Upper lobe of right lung (tissue), 1 donor: ENCODE measurements around the gene FEM1B. TPM values are rescaled to one million over a fixed set of nuclear protein-coding genes. Genes with fewer than 3 reads are reported as not detected.

Experiments used
- ATAC-seq: fragments of 200-7000 bp; cut with Tn5 transposase; one replicate; pipeline ENCODE4 v1.9.1; 2020; ENCODE audit warnings: mild to moderate bottlenecking, moderate library complexity
- DNase-seq: peaks from one replicate; pipeline ENCODE4 v3.0.0-alpha.2; 2020
- H3K27ac ChIP-seq: fragments of 200-600 bp; one replicate; pipeline ENCODE4 v1.8.0; 2022
- H3K27me3 ChIP-seq: fragments of 200-600 bp; one replicate; pipeline ENCODE4 v1.8.0; 2022; ENCODE audit warnings: mild to moderate bottlenecking
- H3K36me3 ChIP-seq: fragments of 200-600 bp; one replicate; pipeline ENCODE4 v1.8.0; 2022
- H3K4me1 ChIP-seq: fragments of 200-600 bp; one replicate; pipeline ENCODE4 v1.8.0; 2022
- H3K4me3 ChIP-seq: fragments of 200-600 bp; one replicate; pipeline ENCODE4 v1.8.0; 2022; ENCODE audit warnings: mild to moderate bottlenecking
- H3K9me3 ChIP-seq: fragments of 200-600 bp; one replicate; pipeline ENCODE4 v1.8.0; 2022
- intact Hi-C: fragments of 100-400 bp; cut with DNase I; formaldehyde crosslinking; loops from one replicate; pipeline ENCODE4 v1.11.0; 2022
- total RNA-seq: library from RNA; stranded (reverse); fragmentation: NEBNext Ultra II Directional; extraction: Animal tissue kit (Norgen Biotek cat#: 25700); gene quantifications from one replicate; pipeline ENCODE4 v1.2.1, GENCODE V29; 2021
- TF ChIP-seq, protein P1 (sequence below): fragments of 200-600 bp; IDR thresholded peaks from one replicate; pipeline ENCODE4 v1.8.0; 2022; ENCODE audit warnings: antibody characterized with exemption
- donor health status: DM: no; HTN: yes; CAD: no; lungs with severe emphysema.

The FEM1B gene
- total RNA-seq, 1 donor from 2014 or later: 42.3 TPM

DNA sequence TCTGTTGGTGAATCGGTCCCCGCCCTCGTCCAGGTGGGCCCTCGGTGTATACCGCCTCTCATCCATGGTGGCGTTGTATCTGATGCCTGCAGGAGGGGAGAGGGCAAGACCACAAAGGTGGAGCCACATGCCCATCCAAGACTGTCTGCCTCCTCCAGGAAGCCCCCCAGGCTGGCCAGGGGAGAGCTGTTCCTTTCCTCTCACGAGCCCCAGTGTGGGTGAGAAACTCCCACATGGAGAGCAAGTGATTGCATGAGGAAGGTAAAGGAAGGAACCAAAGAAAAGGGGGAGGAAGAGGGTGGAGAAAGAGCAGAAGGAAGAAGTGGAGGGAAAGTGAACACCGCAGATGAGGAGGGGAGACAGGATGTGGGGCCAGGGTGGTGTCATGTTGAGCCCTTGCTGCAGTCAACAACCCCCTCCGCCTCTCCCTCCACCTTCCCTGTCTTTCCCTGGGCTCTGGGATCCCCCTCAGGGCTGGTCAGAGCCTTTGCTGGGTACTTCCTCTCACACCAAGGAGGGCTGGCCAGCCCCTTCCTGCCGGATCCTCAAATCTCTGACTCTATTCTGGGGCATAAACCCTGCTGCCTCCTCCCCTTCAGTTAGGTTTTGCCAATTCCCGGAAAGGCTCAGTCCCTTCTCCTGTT is 49.3 kb downstream of the FEM1B start:
- TF ChIP-seq, protein P1, sequence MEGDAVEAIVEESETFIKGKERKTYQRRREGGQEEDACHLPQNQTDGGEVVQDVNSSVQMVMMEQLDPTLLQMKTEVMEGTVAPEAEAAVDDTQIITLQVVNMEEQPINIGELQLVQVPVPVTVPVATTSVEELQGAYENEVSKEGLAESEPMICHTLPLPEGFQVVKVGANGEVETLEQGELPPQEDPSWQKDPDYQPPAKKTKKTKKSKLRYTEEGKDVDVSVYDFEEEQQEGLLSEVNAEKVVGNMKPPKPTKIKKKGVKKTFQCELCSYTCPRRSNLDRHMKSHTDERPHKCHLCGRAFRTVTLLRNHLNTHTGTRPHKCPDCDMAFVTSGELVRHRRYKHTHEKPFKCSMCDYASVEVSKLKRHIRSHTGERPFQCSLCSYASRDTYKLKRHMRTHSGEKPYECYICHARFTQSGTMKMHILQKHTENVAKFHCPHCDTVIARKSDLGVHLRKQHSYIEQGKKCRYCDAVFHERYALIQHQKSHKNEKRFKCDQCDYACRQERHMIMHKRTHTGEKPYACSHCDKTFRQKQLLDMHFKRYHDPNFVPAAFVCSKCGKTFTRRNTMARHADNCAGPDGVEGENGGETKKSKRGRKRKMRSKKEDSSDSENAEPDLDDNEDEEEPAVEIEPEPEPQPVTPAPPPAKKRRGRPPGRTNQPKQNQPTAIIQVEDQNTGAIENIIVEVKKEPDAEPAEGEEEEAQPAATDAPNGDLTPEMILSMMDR: no peak
- peak; percentile 68 for ATAC-seq
- Histone ChIP-seq H3K9me3 (no peaks in the 10 kb centered on the region), H3K36me3 (no peaks in the 10 kb centered on the region), H3K27ac (no peak overlapping the region), H3K4me1 (no peaks in the 10 kb centered on the region), H3K27me3 (no peaks in the 10 kb centered on the region), H3K4me3 (no peak overlapping the region)
- DNase-seq: no peak
- intact Hi-C loops: no loop called here

DNA sequence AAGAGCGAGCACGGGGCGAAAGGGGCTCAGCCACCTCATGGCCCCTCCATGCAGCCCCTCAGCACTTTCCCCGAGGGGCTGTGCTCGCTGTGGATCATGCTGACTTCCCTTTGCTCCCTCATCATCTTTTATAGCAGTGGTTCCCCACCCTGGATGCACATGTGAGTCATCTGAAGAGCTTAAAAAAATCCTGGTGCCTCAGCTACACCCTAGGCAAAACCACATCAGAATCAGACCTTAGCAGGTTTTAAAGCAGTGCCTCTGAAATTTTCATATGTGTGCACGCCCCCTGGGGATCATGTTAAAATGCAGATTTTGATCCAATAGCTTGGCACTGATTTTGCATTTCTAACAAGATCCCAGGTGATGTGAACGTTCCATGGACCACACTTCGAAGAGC is 50.9 kb downstream of the FEM1B start:
- ATAC-seq: no peak
- TF ChIP-seq, protein P1: no peak
- Histone ChIP-seq H3K9me3 (no peaks in the 10 kb centered on the region), H3K36me3 (no peaks in the 10 kb centered on the region), H3K4me1 (peaks cover under 1% of the 10 kb centered on the region), H3K4me3 (no peak overlapping the region), H3K27ac (no peak overlapping the region), H3K27me3 (no peaks in the 10 kb centered on the region)
- intact Hi-C loops: no loop called here
- DNase-seq: no peak

DNA sequence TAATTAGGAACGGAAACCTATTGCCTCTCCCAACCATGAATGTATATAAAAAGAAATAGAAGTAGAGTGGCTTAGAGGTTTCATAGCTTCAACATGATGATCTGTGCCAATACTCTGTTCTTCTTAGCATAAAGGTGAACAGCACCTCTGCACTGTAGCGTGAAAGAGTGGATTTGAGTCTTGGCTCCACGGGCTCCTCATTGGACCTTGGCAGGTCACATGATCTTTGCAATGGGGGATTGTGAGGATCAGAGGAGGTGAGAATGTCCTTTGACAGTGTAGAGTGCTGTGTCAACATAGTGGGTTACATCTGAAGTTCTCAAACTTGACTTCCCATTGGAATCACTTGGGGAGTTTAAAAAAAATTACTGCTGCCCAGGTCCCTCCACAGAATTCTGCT is 51.4 kb downstream of the FEM1B start:
- Histone ChIP-seq H3K27me3 (no peaks in the 10 kb centered on the region), H3K36me3 (no peaks in the 10 kb centered on the region), H3K4me1 (peaks cover 6% of the 10 kb centered on the region), H3K4me3 (no peak overlapping the region), H3K9me3 (no peaks in the 10 kb centered on the region), H3K27ac (no peak overlapping the region)
- intact Hi-C loops: no loop called here
- ATAC-seq (no peak), DNase-seq (no peak)
- TF ChIP-seq, protein P1: no peak

DNA sequence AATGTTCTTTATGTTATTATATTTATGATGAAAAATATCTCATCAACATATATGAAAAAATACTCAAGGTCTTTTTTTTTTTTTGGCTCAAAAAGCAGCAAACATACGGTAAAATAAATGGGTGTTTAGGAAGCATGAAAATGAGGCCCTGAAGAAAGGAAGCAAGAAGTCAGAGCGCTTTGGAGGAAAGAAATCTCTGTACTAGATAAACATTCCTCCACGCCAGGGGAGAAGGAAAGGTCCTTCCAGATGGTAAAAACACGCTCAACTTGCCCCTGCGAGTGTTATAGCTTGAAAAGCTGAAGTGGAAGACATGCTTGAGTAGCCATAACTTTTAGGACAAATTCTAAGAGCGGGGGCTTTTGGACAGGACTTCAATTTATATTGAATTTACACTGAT is 52.9 kb downstream of the FEM1B start:
- no peaks in the 10 kb centered on the region for H3K9me3 ChIP-seq
- no peaks in the 10 kb centered on the region for H3K36me3 ChIP-seq
- no peak overlapping the region for H3K4me3 ChIP-seq
- H3K4me1 ChIP-seq: peaks cover 19% of the 10 kb centered on the region
- H3K27me3 ChIP-seq: no peaks in the 10 kb centered on the region
- no peak for DNase-seq
- intact Hi-C loops: no loop called here
- H3K27ac ChIP-seq: no peak overlapping the region
- TF ChIP-seq, protein P1: no peak
- ATAC-seq: no peak

DNA sequence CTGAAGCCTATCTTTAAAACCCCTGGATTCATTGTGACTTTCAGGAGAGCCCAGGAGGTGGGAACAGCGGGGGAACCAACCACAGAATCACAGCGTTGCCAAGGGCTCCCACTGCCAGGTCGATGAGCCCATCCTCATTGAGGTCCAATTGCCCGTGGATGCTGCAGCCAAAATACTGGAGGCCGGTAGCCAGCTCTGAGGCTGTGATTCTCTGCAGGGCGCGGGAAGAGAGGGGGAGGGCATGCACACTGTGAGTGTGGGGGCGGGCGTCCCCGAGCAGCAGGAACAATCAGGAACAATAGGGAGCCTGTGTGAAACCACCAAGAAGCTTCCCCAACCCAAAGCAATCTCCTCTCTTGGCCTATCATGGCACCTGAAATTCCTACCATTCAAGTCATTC is 53.4 kb downstream of the FEM1B start:
- no peak overlapping the region for H3K27ac ChIP-seq

More for the DNA sequence above, 53.4 kb downstream of the FEM1B start:
- no peak for DNase-seq
- Histone ChIP-seq H3K27me3 (no peaks in the 10 kb centered on the region), H3K4me3 (no peak overlapping the region), H3K36me3 (no peaks in the 10 kb centered on the region), H3K9me3 (no peaks in the 10 kb centered on the region), H3K4me1 (peaks cover 19% of the 10 kb centered on the region)
- ATAC-seq: no peak
- TF ChIP-seq, protein P1: no peak
- intact Hi-C loops: no loop called here
